K562 (cell line): ENCODE measurements around the gene DOCK7.

ENCODE experiments used
- CBX5 ChIP-seq: IDR thresholded peaks from 2 replicates; pipeline ENCODE4 v1.6.1; 2014; ENCODE audit warnings: low read depth, borderline replicate concordance
- EZH2 ChIP-seq: IDR thresholded peaks from 2 replicates; pipeline ENCODE4 v1.6.1; 2012; ENCODE audit warnings: low read depth, mild to moderate bottlenecking, inconsistent platforms, low read length, borderline replicate concordance
- GABPB2 ChIP-seq: fragments of 250-450 bp; sonication (Bioruptor Pico); conservative IDR thresholded peaks from 2 replicates; pipeline ENCODE4 v1.5.1; 2021; ENCODE audit warnings: mild to moderate bottlenecking
- HNRNPH1 ChIP-seq: fragments of 200-400 bp; formaldehyde crosslinking; optimal IDR thresholded peaks from 2 replicates; pipeline ENCODE3; 2017; ENCODE audit warnings: low read depth, mild to moderate bottlenecking, low read length, moderate library complexity
- POLR2AphosphoS5 ChIP-seq: IDR thresholded peaks from 2 replicates; pipeline ENCODE4 v1.6.1; 2011; ENCODE audit warnings: mild to moderate bottlenecking, low read depth, low read length, moderate library complexity; ENCODE audit not compliant: control insufficient read depth, insufficient read depth
- POU5F1 ChIP-seq: fragments of 150-350 bp; IDR thresholded peaks from 2 replicates; pipeline ENCODE4 v1.6.1; 2014; ENCODE audit warnings: borderline replicate concordance, low read length, low read depth, mild to moderate bottlenecking; ENCODE audit not compliant: partially characterized antibody
- RAD21 ChIP-seq, 2 experiments: fragments of 250-450 bp in 1 of 2; fragments of 450-650 bp in 1 of 2; sonication (Bioruptor Pico) in 1 of 2; formaldehyde crosslinking in 1 of 2; IDR thresholded peaks in 1 of 2; conservative IDR thresholded peaks in 1 of 2; 2 replicates each; pipeline versions ENCODE4 v1.4.0 to v1.8.0; 2020 to 2022; ENCODE audit warnings: mild to moderate bottlenecking in 2 of 2, moderate library complexity in 1 of 2
- TRIM24 ChIP-seq, 2 experiments: fragments of 450-650 bp; IDR thresholded peaks; 2 replicates each; pipeline ENCODE4 v1.6.1; 2016
- ZBTB7A ChIP-seq: IDR thresholded peaks from 2 replicates; pipeline ENCODE4 v1.6.1; 2011; ENCODE audit warnings: low read depth, mild to moderate bottlenecking, low read length, moderate library complexity, borderline replicate concordance; ENCODE audit not compliant: control insufficient read depth
- TF ChIP-seq, protein P1 (sequence below): sonication (generic); formaldehyde crosslinking; IDR thresholded peaks from 2 replicates; pipeline ENCODE4 v1.8.1; 2023; ENCODE audit warnings: mild to moderate bottlenecking, missing genetic modification reagents
- TF ChIP-seq, protein P2 (sequence below): fragments of 150-350 bp; conservative IDR thresholded peaks from 2 replicates; pipeline ENCODE4 v1.6.1; 2014; ENCODE audit warnings: low read length
- TF ChIP-seq, protein P3 (sequence below), 3 experiments: IDR thresholded peaks in 2 of 3; conservative IDR thresholded peaks in 1 of 3; 2 replicates each; pipeline ENCODE4 v1.5.1; 2011 to 2012; ENCODE audit warnings: low read length in 3 of 3, mild to moderate bottlenecking in 3 of 3, control low read depth in 2 of 3, improper control_type of control experiment in 1 of 3, inconsistent platforms in 1 of 3, low read depth in 1 of 3, mixed read lengths in 1 of 3, moderate library complexity in 1 of 3; ENCODE audit not compliant: insufficient read depth in 2 of 3
- TF ChIP-seq, protein P4 (sequence below), 2 experiments: fragments of 150-350 bp in 1 of 2; IDR thresholded peaks; 2 replicates each; pipeline ENCODE4 v1.6.1; 2012 to 2016; ENCODE audit warnings: low read depth in 2 of 2, low read length in 2 of 2, mild to moderate bottlenecking in 1 of 2, moderate library complexity in 1 of 2
- TF ChIP-seq, protein P5 (sequence below): fragments of 250-450 bp; sonication (Bioruptor Pico); IDR thresholded peaks from 2 replicates; pipeline ENCODE4 v1.8.0; 2021; ENCODE audit warnings: borderline replicate concordance, mild to moderate bottlenecking, moderate library complexity; ENCODE audit not compliant: poor library complexity, severe bottlenecking

DNA sequence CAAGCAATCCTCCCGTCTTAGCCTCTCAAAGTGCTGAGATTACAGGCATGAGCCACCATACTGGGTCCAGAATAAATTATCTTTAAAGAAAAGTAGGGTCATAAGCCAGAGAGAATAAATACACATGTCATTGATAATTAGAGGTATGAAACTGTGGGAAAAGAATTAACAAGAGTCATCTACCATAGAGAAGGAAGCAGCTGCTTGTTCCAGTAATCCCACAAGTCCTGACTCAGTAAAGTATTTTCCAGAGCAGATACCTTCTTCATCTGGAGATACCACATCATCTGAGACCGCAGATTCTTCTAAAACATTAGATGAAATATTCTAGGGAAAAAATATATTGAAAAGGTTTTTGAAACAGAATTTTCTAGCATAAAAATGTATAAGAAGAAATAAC is 195.7 kb downstream of the DOCK7 start:
- TF ChIP-seq, protein P1, sequence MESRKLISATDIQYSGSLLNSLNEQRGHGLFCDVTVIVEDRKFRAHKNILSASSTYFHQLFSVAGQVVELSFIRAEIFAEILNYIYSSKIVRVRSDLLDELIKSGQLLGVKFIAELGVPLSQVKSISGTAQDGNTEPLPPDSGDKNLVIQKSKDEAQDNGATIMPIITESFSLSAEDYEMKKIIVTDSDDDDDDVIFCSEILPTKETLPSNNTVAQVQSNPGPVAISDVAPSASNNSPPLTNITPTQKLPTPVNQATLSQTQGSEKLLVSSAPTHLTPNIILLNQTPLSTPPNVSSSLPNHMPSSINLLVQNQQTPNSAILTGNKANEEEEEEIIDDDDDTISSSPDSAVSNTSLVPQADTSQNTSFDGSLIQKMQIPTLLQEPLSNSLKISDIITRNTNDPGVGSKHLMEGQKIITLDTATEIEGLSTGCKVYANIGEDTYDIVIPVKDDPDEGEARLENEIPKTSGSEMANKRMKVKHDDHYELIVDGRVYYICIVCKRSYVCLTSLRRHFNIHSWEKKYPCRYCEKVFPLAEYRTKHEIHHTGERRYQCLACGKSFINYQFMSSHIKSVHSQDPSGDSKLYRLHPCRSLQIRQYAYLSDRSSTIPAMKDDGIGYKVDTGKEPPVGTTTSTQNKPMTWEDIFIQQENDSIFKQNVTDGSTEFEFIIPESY, result no peak
- TF ChIP-seq, protein P2, sequence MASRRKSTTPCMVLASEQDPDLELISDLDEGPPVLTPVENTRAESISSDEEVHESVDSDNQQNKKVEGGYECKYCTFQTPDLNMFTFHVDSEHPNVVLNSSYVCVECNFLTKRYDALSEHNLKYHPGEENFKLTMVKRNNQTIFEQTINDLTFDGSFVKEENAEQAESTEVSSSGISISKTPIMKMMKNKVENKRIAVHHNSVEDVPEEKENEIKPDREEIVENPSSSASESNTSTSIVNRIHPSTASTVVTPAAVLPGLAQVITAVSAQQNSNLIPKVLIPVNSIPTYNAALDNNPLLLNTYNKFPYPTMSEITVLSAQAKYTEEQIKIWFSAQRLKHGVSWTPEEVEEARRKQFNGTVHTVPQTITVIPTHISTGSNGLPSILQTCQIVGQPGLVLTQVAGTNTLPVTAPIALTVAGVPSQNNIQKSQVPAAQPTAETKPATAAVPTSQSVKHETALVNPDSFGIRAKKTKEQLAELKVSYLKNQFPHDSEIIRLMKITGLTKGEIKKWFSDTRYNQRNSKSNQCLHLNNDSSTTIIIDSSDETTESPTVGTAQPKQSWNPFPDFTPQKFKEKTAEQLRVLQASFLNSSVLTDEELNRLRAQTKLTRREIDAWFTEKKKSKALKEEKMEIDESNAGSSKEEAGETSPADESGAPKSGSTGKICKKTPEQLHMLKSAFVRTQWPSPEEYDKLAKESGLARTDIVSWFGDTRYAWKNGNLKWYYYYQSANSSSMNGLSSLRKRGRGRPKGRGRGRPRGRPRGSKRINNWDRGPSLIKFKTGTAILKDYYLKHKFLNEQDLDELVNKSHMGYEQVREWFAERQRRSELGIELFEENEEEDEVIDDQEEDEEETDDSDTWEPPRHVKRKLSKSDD, result no peak
- TF ChIP-seq CBX5, result no peak
- TF ChIP-seq POLR2AphosphoS5, result no peak
- no peak for TF ChIP-seq RAD21 (CRISPR knock-in tag; conservative IDR thresholded peaks at IDR 0.05 in 1 of 2, IDR thresholded peaks at IDR 0.05 in 1 of 2)
- TF ChIP-seq HNRNPH1, result no peak
- TF ChIP-seq EZH2, result no peak
- TF ChIP-seq, protein P3, sequence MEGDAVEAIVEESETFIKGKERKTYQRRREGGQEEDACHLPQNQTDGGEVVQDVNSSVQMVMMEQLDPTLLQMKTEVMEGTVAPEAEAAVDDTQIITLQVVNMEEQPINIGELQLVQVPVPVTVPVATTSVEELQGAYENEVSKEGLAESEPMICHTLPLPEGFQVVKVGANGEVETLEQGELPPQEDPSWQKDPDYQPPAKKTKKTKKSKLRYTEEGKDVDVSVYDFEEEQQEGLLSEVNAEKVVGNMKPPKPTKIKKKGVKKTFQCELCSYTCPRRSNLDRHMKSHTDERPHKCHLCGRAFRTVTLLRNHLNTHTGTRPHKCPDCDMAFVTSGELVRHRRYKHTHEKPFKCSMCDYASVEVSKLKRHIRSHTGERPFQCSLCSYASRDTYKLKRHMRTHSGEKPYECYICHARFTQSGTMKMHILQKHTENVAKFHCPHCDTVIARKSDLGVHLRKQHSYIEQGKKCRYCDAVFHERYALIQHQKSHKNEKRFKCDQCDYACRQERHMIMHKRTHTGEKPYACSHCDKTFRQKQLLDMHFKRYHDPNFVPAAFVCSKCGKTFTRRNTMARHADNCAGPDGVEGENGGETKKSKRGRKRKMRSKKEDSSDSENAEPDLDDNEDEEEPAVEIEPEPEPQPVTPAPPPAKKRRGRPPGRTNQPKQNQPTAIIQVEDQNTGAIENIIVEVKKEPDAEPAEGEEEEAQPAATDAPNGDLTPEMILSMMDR (IDR thresholded peaks at IDR 0.05 in 2 of 3, conservative IDR thresholded peaks at IDR 0.05 in 1 of 3; ENCODE audit: insufficient read depth in 2 of 3, low read depth in 1 of 3, low read length in 3 of 3), result no peak
- TF ChIP-seq, protein P4, sequence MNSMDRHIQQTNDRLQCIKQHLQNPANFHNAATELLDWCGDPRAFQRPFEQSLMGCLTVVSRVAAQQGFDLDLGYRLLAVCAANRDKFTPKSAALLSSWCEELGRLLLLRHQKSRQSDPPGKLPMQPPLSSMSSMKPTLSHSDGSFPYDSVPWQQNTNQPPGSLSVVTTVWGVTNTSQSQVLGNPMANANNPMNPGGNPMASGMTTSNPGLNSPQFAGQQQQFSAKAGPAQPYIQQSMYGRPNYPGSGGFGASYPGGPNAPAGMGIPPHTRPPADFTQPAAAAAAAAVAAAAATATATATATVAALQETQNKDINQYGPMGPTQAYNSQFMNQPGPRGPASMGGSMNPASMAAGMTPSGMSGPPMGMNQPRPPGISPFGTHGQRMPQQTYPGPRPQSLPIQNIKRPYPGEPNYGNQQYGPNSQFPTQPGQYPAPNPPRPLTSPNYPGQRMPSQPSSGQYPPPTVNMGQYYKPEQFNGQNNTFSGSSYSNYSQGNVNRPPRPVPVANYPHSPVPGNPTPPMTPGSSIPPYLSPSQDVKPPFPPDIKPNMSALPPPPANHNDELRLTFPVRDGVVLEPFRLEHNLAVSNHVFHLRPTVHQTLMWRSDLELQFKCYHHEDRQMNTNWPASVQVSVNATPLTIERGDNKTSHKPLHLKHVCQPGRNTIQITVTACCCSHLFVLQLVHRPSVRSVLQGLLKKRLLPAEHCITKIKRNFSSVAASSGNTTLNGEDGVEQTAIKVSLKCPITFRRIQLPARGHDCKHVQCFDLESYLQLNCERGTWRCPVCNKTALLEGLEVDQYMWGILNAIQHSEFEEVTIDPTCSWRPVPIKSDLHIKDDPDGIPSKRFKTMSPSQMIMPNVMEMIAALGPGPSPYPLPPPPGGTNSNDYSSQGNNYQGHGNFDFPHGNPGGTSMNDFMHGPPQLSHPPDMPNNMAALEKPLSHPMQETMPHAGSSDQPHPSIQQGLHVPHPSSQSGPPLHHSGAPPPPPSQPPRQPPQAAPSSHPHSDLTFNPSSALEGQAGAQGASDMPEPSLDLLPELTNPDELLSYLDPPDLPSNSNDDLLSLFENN (IDR thresholded peaks at IDR 0.05; ENCODE audit: low read depth in 2 of 2, low read length in 2 of 2), result no peak
- TF ChIP-seq GABPB2 (CRISPR knock-in tag), result no peak
- TF ChIP-seq, protein P5, sequence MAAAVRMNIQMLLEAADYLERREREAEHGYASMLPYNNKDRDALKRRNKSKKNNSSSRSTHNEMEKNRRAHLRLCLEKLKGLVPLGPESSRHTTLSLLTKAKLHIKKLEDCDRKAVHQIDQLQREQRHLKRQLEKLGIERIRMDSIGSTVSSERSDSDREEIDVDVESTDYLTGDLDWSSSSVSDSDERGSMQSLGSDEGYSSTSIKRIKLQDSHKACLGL (CRISPR knock-in tag), result no peak
- TF ChIP-seq ZBTB7A, result no peak
- no peak for TF ChIP-seq TRIM24 (IDR thresholded peaks at IDR 0.05)
- no peak for TF ChIP-seq POU5F1
